SIG-M5 (cell line): ENCODE data around the gene DOCK3.
"Not testable (repeated sequence)": the region's sequence is repeated elsewhere in the genome, so short reads cannot be mapped to it uniquely, and the experiment has no call there.

Experiments
- DNase-seq: peaks from one replicate; lab custom pipeline; 2025; lab: John Stamatoyannopoulos, UW

Gene DOCK3

GRCh38 chr3:51307458-51307857 lies 632.7 kb downstream of the DOCK3 start:
- no peak for DNase-seq

GRCh38 chr3:51307945-51308607 lies 633.3 kb downstream of the DOCK3 start:
- not testable (repeated sequence) for DNase-seq

- no peak for DNase-seq
These were observed 636.3 kb downstream of the DOCK3 start for GRCh38 chr3:51311055-51311454.

GRCh38 chr3:51328206-51328605 lies 653.5 kb downstream of the DOCK3 start:
- no peak for DNase-seq

GRCh38 chr3:51330046-51330445 lies 655.3 kb downstream of the DOCK3 start:
- no peak for DNase-seq

- no peak for DNase-seq
These were observed 657.4 kb downstream of the DOCK3 start for GRCh38 chr3:51332156-51332555.

- no peak for DNase-seq
These were observed 658.3 kb downstream of the DOCK3 start for GRCh38 chr3:51333021-51333420.

- no peak for DNase-seq
These were observed 661.5 kb downstream of the DOCK3 start for GRCh38 chr3:51336261-51336660.

GRCh38 chr3:51337666-51338065 lies 662.9 kb downstream of the DOCK3 start:
- no peak for DNase-seq

- DNase-seq = no peak
These were observed 663.9 kb downstream of the DOCK3 start for GRCh38 chr3:51338632-51339031.

- DNase-seq = no peak
These were observed 665.5 kb downstream of the DOCK3 start for GRCh38 chr3:51340013-51340829.

GRCh38 chr3:51340989-51341636 lies 666.4 kb downstream of the DOCK3 start:
- DNase-seq = no peak

GRCh38 chr3:51343918-51344687 lies 669.4 kb downstream of the DOCK3 start:
- no peak for DNase-seq

- DNase-seq = no peak
These were observed 676.0 kb downstream of the DOCK3 start for GRCh38 chr3:51350751-51351150.

GRCh38 chr3:51353131-51353530 lies 678.4 kb downstream of the DOCK3 start:
- DNase-seq = no peak

- no peak for DNase-seq
These were observed 679.0 kb downstream of the DOCK3 start for GRCh38 chr3:51353691-51354090.

GRCh38 chr3:51354172-51354571 lies 679.4 kb downstream of the DOCK3 start:
- DNase-seq = no peak

GRCh38 chr3:51354731-51355615 lies 680.2 kb downstream of the DOCK3 start:
- DNase-seq = no peak

- DNase-seq = no peak
These were observed 681.3 kb downstream of the DOCK3 start for GRCh38 chr3:51355891-51356578.

GRCh38 chr3:51357856-51358255 lies 683.1 kb downstream of the DOCK3 start:
- no peak for DNase-seq

GRCh38 chr3:51358981-51359380 lies 684.3 kb downstream of the DOCK3 start:
- DNase-seq = no peak
